ENCODE results near the gene RNF103. TPM values are rescaled to one million over a fixed set of nuclear protein-coding genes. Genes with fewer than 3 reads are reported as not detected.

The RNF103 gene
- total and polyA plus RNA-seq, 2 of the 13 experiments (the other 11 are each of a cell fraction or from before 2014, with no cell fraction given), result 19.8 to 21.1 TPM

GRCh38 chr2:86562922-86563649, 60.6 kb downstream of the RNF103 start, which contains the start of gene CHMP3 (continued):
- peak; percentile 64; the same call in 1 of the 2 replicates for TF ChIP-seq IRX3 (CRISPR knock-in tag; IDR thresholded peaks at IDR 0.05; ENCODE audit: borderline replicate concordance, low read depth)
- TF ChIP-seq SETDB1 (CRISPR knock-in tag; IDR thresholded peaks at IDR 0.05; ENCODE audit: borderline replicate concordance), result no peak
- TF ChIP-seq RFX5 (IDR thresholded peaks at IDR 0.05; ENCODE audit: low read depth, low read length), result peak; percentile 80
- TF ChIP-seq ZNF121 (CRISPR knock-in tag; IDR thresholded peaks at IDR 0.05), result 0 out of 2 replicates have a peak, but pooled peaks have one; percentile 23
- no peak for TF ChIP-seq MATR3 (CRISPR knock-in tag; IDR thresholded peaks at IDR 0.05)
- TF ChIP-seq HMGXB4 (CRISPR knock-in tag; IDR thresholded peaks at IDR 0.05; ENCODE audit: borderline replicate concordance in 1 of 2, low read depth in 1 of 2), result peak; percentile 86 to 90
- TF ChIP-seq ZNF253 (CRISPR knock-in tag; IDR thresholded peaks at IDR 0.05; ENCODE audit: borderline replicate concordance), result peak; percentile 75; the same call in 1 of the 2 replicates
- TF ChIP-seq ZBTB14 (CRISPR knock-in tag; IDR thresholded peaks at IDR 0.05), result no peak
- no peak for TF ChIP-seq ZBTB34 (CRISPR knock-in tag; IDR thresholded peaks at IDR 0.05)
- TF ChIP-seq ZBTB3 (CRISPR knock-in tag; IDR thresholded peaks at IDR 0.05; ENCODE audit: borderline replicate concordance, low read depth), result no peak
- TF ChIP-seq ZXDC (CRISPR knock-in tag; IDR thresholded peaks at IDR 0.05), result peak; percentile 87
- TF ChIP-seq ZNF547 (CRISPR knock-in tag; IDR thresholded peaks at IDR 0.05), result peak; percentile 75; the same call in 1 of the 2 replicates
- peak; percentile 93 for TF ChIP-seq MTERF4 (CRISPR knock-in tag; IDR thresholded peaks at IDR 0.05)
- no peak for TF ChIP-seq MLLT10 (CRISPR knock-in tag; IDR thresholded peaks at IDR 0.05)
- TF ChIP-seq MAZ (IDR thresholded peaks at IDR 0.05; ENCODE audit: borderline replicate concordance, low read depth, low read length), result no peak; the same call in none of the 2 replicates
- peak; percentile 98 for TF ChIP-seq MAZ (CRISPR knock-in tag; IDR thresholded peaks at IDR 0.05; ENCODE audit: low read depth)
- TF ChIP-seq TFAP4 (IDR thresholded peaks at IDR 0.05; ENCODE audit: borderline replicate concordance, low read depth), result peak; percentile 7; the same call in 1 of the 2 replicates

Measured in HepG2 (cell line).